Neutrophil (primary cell): Measurements from ENCODE around the gene STOML3.

ENCODE experiments used
- H3K27ac ChIP-seq: fragments of 200-600 bp; sonication (generic); 2 replicates; pipeline ENCODE4 v1.5.1; 2016; ENCODE audit warnings: mild to moderate bottlenecking, moderate library complexity
- H3K27me3 ChIP-seq: fragments of 200-600 bp; sonication (generic); 2 replicates; pipeline ENCODE4 v1.6.0; 2016; ENCODE audit warnings: mild to moderate bottlenecking
- H3K36me3 ChIP-seq: fragments of 200-600 bp; sonication (generic); 2 replicates; pipeline ENCODE4 v1.5.1; 2017
- H3K4me1 ChIP-seq, 2 experiments: fragments of 200-600 bp in 1 of 2; sonication (generic) in 1 of 2; 1 replicate in 1 of 2; 2 replicates in 1 of 2; pipeline versions ENCODE4 v1.5.1 to v1.6.1; 2013 to 2016; ENCODE audit warnings: low read depth in 1 of 2, low read length in 1 of 2, mild to moderate bottlenecking in 1 of 2, moderate library complexity in 1 of 2; ENCODE audit not compliant: control insufficient read depth in 1 of 2, insufficient read depth in 1 of 2
- H3K4me3 ChIP-seq, 2 experiments: fragments of 200-600 bp in 1 of 2; sonication (generic) in 1 of 2; 1 replicate in 1 of 2; 2 replicates in 1 of 2; pipeline ENCODE4 v1.5.1; 2013 to 2016; ENCODE audit warnings: low read depth in 1 of 2, low read length in 1 of 2, mild to moderate bottlenecking in 1 of 2, moderate library complexity in 1 of 2
- H3K9me3 ChIP-seq: fragments of 200-600 bp; sonication (generic); 2 replicates; pipeline ENCODE4 v1.5.1; 2016
- TF ChIP-seq, protein P1 (sequence below): fragments of 200-600 bp; sonication (generic); IDR thresholded peaks from 2 replicates; pipeline ENCODE4 v1.5.1; 2016; ENCODE audit warnings: antibody characterized with exemption

Gene STOML3

DNA sequence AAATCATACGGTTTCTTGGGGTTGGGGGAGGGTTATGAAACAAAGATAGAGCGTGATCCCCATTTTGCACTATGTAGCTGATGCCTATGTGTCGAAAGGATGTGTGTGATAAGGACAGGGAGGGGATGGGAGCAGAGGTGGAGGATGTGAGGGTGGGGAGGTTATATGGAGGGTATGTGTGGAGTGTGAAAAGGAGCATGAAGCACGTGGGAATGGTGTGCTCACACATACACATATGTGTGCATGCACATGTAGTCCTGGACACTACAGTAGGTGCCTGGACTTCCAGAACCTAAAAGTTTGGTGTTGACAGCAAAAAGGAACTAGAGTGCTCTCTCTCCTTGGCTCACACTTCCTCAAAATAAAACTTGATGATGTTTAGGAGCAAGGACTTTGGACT, 25.4 kb downstream of the STOML3 start:
- H3K9me3 ChIP-seq = no peaks in the 10 kb centered on the region
- TF ChIP-seq, protein P1, sequence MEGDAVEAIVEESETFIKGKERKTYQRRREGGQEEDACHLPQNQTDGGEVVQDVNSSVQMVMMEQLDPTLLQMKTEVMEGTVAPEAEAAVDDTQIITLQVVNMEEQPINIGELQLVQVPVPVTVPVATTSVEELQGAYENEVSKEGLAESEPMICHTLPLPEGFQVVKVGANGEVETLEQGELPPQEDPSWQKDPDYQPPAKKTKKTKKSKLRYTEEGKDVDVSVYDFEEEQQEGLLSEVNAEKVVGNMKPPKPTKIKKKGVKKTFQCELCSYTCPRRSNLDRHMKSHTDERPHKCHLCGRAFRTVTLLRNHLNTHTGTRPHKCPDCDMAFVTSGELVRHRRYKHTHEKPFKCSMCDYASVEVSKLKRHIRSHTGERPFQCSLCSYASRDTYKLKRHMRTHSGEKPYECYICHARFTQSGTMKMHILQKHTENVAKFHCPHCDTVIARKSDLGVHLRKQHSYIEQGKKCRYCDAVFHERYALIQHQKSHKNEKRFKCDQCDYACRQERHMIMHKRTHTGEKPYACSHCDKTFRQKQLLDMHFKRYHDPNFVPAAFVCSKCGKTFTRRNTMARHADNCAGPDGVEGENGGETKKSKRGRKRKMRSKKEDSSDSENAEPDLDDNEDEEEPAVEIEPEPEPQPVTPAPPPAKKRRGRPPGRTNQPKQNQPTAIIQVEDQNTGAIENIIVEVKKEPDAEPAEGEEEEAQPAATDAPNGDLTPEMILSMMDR = no peak
- H3K4me1 ChIP-seq = no peaks in the 10 kb centered on the region
- H3K27ac ChIP-seq = no peak overlapping the region
- H3K36me3 ChIP-seq = no peaks in the 10 kb centered on the region
- H3K4me3 ChIP-seq = no peak overlapping the region
- H3K27me3 ChIP-seq = no peaks in the 10 kb centered on the region

DNA sequence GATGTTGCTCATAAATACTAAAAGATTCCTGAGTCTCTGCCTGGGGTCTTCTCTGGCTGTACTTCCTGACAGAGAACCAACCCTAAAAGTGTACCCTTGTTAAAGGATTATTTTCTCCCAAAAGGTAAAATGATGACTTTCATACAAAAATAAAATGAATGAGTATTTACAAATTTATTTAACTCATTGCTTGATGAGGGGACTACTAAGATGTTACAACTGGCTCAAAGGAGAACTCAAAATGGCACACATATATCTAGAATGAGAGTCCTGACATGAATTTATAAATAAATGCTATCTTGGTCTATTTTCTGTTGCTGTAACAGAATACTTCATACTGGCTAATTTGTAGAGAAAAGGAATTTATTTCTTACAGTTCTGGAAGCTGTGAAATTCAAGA, 30.5 kb downstream of the STOML3 start:
- no peaks in the 10 kb centered on the region for H3K9me3 ChIP-seq
- H3K4me1 ChIP-seq = no peaks in the 10 kb centered on the region
- H3K36me3 ChIP-seq = no peaks in the 10 kb centered on the region
- no peak overlapping the region for H3K4me3 ChIP-seq
- H3K27ac ChIP-seq = no peak overlapping the region
- TF ChIP-seq, protein P1 = no peak
- H3K27me3 ChIP-seq = no peaks in the 10 kb centered on the region

GRCh38 chr13:38957794-38958592, 32.6 kb downstream of the STOML3 start:
- no peaks in the 10 kb centered on the region for H3K4me1 ChIP-seq
- TF ChIP-seq, protein P1 = no peak
- no peaks in the 10 kb centered on the region for H3K36me3 ChIP-seq
- H3K9me3 ChIP-seq = no peaks in the 10 kb centered on the region
- H3K27ac ChIP-seq = no peak overlapping the region
- no peaks in the 10 kb centered on the region for H3K27me3 ChIP-seq
- no peak overlapping the region for H3K4me3 ChIP-seq

GRCh38 chr13:38954844-38955243, 35.8 kb downstream of the STOML3 start:
- TF ChIP-seq, protein P1 = no peak
- Histone ChIP-seq H3K9me3 (no peaks in the 10 kb centered on the region), H3K36me3 (no peaks in the 10 kb centered on the region), H3K27me3 (no peaks in the 10 kb centered on the region), H3K27ac (no peak overlapping the region), H3K4me1 (no peaks in the 10 kb centered on the region), H3K4me3 (no peak overlapping the region)

DNA sequence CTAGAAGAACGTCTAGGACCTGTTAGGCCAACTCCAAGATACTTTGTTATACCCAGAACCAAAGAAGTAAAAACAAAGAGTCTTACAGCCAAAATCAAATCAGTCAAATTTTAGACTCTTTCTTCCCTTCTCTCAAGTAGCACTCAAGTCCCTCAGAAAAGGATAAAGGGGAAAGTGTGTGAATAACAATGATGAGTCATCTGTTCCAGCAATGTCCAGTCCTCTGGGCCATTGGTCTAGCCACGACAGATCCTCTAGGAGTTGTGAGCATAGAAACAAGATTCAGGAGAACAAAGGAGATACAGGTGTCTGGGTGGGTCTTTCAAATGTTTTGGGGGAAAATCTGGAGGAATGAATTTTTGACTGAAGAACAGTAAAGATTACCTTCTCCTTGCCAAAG, 36.3 kb downstream of the STOML3 start:
- H3K36me3 ChIP-seq = no peaks in the 10 kb centered on the region
- no peaks in the 10 kb centered on the region for H3K4me1 ChIP-seq
- H3K9me3 ChIP-seq = no peaks in the 10 kb centered on the region
- H3K4me3 ChIP-seq = no peak overlapping the region
- TF ChIP-seq, protein P1 = no peak
- H3K27ac ChIP-seq = no peak overlapping the region
- H3K27me3 ChIP-seq = no peaks in the 10 kb centered on the region
